NB4 (cell line): ENCODE results near the gene RIPOR1.

Experiments used
- MAX ChIP-seq: IDR thresholded peaks from 2 replicates; pipeline ENCODE4 v1.6.1; 2011; ENCODE audit warnings: low read depth, low read length
- MYC ChIP-seq: IDR thresholded peaks from 2 replicates; pipeline ENCODE4 v1.6.1; 2011; ENCODE audit warnings: low read depth, low read length
- POLR2A ChIP-seq: IDR thresholded peaks from 2 replicates; pipeline ENCODE4 v1.6.1; 2011; ENCODE audit warnings: mild to moderate bottlenecking; ENCODE audit not compliant: insufficient read length; ENCODE audit errors: extremely low read depth
- TF ChIP-seq, protein P1 (sequence below): IDR thresholded peaks from one replicate; pipeline ENCODE4 v1.5.1; 2012; ENCODE audit warnings: low read depth, low read length

DNA sequence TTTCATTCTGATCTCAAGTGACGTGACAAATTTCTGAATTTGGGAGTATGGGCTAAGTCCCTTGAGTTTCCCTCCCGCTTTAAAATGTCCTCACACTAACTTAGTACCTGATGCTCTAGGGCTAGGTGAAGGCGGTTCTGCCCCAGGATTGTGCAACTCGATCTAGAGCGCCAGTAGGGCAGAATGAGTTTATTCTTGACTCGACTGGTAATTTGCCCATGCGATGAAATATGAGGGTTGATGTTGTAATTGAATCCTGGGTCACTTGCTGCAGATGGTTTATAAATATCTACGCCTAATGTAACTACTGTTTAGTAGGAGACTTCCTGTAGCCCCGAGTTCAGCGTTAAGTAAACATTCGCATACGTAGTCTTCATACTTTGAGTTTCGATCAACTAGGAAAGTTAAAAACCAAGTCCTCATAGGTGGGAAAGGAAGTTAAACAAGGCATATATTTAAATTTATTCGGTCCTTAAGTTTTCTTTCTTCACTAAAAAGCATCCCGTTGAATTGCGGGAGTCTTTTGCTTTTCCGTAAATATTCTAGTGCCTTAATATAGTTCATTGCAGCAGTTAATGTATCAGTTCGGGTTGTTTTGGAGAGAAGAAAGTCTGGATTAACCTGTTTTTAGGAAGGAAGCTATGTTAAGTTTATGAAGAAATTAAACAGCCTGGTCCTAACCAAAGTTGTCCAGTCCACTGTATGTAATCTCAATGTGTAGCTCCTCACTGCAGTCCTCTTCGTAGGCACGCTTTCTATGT lies 35.3 kb downstream of the RIPOR1 start:
- TF ChIP-seq, protein P1, sequence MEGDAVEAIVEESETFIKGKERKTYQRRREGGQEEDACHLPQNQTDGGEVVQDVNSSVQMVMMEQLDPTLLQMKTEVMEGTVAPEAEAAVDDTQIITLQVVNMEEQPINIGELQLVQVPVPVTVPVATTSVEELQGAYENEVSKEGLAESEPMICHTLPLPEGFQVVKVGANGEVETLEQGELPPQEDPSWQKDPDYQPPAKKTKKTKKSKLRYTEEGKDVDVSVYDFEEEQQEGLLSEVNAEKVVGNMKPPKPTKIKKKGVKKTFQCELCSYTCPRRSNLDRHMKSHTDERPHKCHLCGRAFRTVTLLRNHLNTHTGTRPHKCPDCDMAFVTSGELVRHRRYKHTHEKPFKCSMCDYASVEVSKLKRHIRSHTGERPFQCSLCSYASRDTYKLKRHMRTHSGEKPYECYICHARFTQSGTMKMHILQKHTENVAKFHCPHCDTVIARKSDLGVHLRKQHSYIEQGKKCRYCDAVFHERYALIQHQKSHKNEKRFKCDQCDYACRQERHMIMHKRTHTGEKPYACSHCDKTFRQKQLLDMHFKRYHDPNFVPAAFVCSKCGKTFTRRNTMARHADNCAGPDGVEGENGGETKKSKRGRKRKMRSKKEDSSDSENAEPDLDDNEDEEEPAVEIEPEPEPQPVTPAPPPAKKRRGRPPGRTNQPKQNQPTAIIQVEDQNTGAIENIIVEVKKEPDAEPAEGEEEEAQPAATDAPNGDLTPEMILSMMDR, result no peak
- TF ChIP-seq MAX (no peak), MYC (0 out of 2 replicates have a peak, but pooled peaks have one; percentile 21), POLR2A (no peak)
